Neuronal stem cell (in vitro differentiated cells): ENCODE results near the gene CAMK2B.
A peak's percentile ranks its signal among the peaks of the same experiment; 100 is the strongest.

Experiments
- DNase-seq: peaks from one replicate; pipeline ENCODE4 v3.0.0-alpha.2; 2013; ENCODE audit warnings: low spot score
- H2AFZ ChIP-seq: one replicate; pipeline ENCODE4 v1.6.1; 2013; ENCODE audit warnings: mild to moderate bottlenecking, low read length, inconsistent platforms
- H2AK5ac ChIP-seq: 2 replicates; pipeline ENCODE4 v1.6.1; 2013; ENCODE audit warnings: low read depth, mild to moderate bottlenecking, inconsistent platforms, low read length, moderate library complexity, mixed read lengths
- H2BK120ac ChIP-seq: 2 replicates; pipeline ENCODE4 v1.6.1; 2013; ENCODE audit warnings: low read depth, mild to moderate bottlenecking, inconsistent platforms, low read length, moderate library complexity, mixed read lengths
- H2BK12ac ChIP-seq: one replicate; pipeline ENCODE4 v1.6.1; 2013; ENCODE audit warnings: low read length, inconsistent platforms
- H2BK15ac ChIP-seq: 2 replicates; pipeline ENCODE4 v1.6.1; 2013; ENCODE audit warnings: mild to moderate bottlenecking, low read length, inconsistent platforms, mixed read lengths
- H2BK5ac ChIP-seq: one replicate; pipeline ENCODE4 v1.6.1; 2013; ENCODE audit warnings: inconsistent platforms, mild to moderate bottlenecking, low read length, moderate library complexity
- H3K14ac ChIP-seq: one replicate; pipeline ENCODE4 v1.6.1; 2013; ENCODE audit warnings: low read length, inconsistent platforms
- H3K18ac ChIP-seq: 2 replicates; pipeline ENCODE4 v1.6.1; 2013; ENCODE audit warnings: low read length, inconsistent platforms
- H3K23ac ChIP-seq: 2 replicates; pipeline ENCODE4 v1.6.1; 2013; ENCODE audit warnings: low read depth, mild to moderate bottlenecking, mixed read lengths, low read length, inconsistent platforms; ENCODE audit not compliant: poor library complexity
- H3K27ac ChIP-seq: replicated peaks from 3 replicates; pipeline ENCODE4 v1.5.1; 2013; ENCODE audit warnings: low read length, inconsistent platforms
- H3K27me3 ChIP-seq, 3 experiments: 2 replicates each; pipeline ENCODE4 v1.6.1; 2013; ENCODE audit warnings: low read length in 3 of 3, mild to moderate bottlenecking in 2 of 3, inconsistent platforms in 1 of 3, low read depth in 1 of 3, mixed read lengths in 1 of 3, moderate library complexity in 1 of 3; ENCODE audit not compliant: control insufficient read depth in 3 of 3, insufficient read depth in 3 of 3
- H3K36me3 ChIP-seq, 2 donors: replicated peaks in 1 of 2; 2 replicates each; pipeline ENCODE4 v1.6.1; 2013; ENCODE audit warnings: low read length in 2 of 2; ENCODE audit not compliant: control insufficient read depth in 2 of 2, insufficient read depth in 2 of 2
- H3K4ac ChIP-seq: 2 replicates; pipeline ENCODE4 v1.6.1; 2013; ENCODE audit warnings: inconsistent platforms, mild to moderate bottlenecking, low read length, moderate library complexity
- H3K4me1 ChIP-seq, 2 donors: 1 replicate in 1 of 2; 2 replicates in 1 of 2; pipeline ENCODE4 v1.6.1; 2013; ENCODE audit warnings: low read length in 2 of 2, low read depth in 1 of 2; ENCODE audit not compliant: control insufficient read depth in 2 of 2, insufficient read depth in 1 of 2
- H3K4me2 ChIP-seq: one replicate; pipeline ENCODE4 v1.6.1; 2013; ENCODE audit warnings: mild to moderate bottlenecking, low read length, inconsistent platforms; ENCODE audit not compliant: insufficient read depth, poor library complexity, severe bottlenecking
- H3K4me3 ChIP-seq, 2 donors: 2 replicates each; pipeline ENCODE4 v1.5.1; 2013; ENCODE audit warnings: low read length in 2 of 2, mild to moderate bottlenecking in 2 of 2, inconsistent platforms in 1 of 2, moderate library complexity in 1 of 2
- H3K79me1 ChIP-seq: one replicate; pipeline ENCODE4 v1.6.1; 2013; ENCODE audit warnings: low read depth, mild to moderate bottlenecking, inconsistent platforms, low read length, moderate library complexity
- H3K9ac ChIP-seq: one replicate; pipeline ENCODE4 v1.6.1; 2013; ENCODE audit warnings: mild to moderate bottlenecking, low read depth, low read length, inconsistent platforms; ENCODE audit not compliant: poor library complexity
- H3K9me3 ChIP-seq, 2 donors: replicated peaks in 1 of 2; 2 replicates each; pipeline versions ENCODE3 to v1.6.1; 2013; ENCODE audit warnings: low read length in 2 of 2, mild to moderate bottlenecking in 2 of 2, inconsistent platforms in 1 of 2, low read depth in 1 of 2, mixed read lengths in 1 of 2, moderate library complexity in 1 of 2; ENCODE audit not compliant: control insufficient read depth in 2 of 2, insufficient read depth in 1 of 2
- H4K8ac ChIP-seq: one replicate; pipeline ENCODE4 v1.6.1; 2013; ENCODE audit warnings: low read depth, mild to moderate bottlenecking, inconsistent platforms, low read length, moderate library complexity
- H4K91ac ChIP-seq: one replicate; pipeline ENCODE4 v1.6.1; 2013; ENCODE audit warnings: low read length, low read depth, mild to moderate bottlenecking, inconsistent platforms; ENCODE audit not compliant: poor library complexity
- WGBS, 2 donors: extraction: QIAGEN DNeasy Blood & Tissue Kit; methylation state at CpG; one replicate each; pipeline ENCODE4 v1.1.7; 2013; ENCODE audit warnings: missing lambda C conversion rate in 2 of 2, mixed read lengths in 1 of 2; ENCODE audit not compliant: insufficient read length in 2 of 2, insufficient replicate concordance in 1 of 2; ENCODE audit errors: extremely low coverage in 2 of 2; 5-methylcytosine and 5-hydroxymethylcytosine counted together

CAMK2B gene

GRCh38 chr7:44195889-44196288 lies 129.5 kb downstream of the CAMK2B start:
- Histone ChIP-seq H2BK12ac (no peak overlapping the region), H3K4ac (no peak overlapping the region), H3K4me2 (no peak overlapping the region), H3K9ac (no peak overlapping the region), H3K4me1 (no peaks in the 10 kb centered on the region), H3K36me3 (no peaks in the 10 kb centered on the region), H3K23ac (no peak overlapping the region), H2AK5ac (no peak overlapping the region), H3K9me3 (no peaks in the 10 kb centered on the region), H3K18ac (no peak overlapping the region), H3K27ac (no peak overlapping the region), H2BK120ac (no peak overlapping the region), H3K27me3 (peaks cover 0 to 5% (median 0%) of the 10 kb centered on the region in 3 experiments), H2BK5ac (no peak overlapping the region), H2AFZ (no peak overlapping the region), H3K14ac (no peak overlapping the region), H3K79me1 (no peaks in the 10 kb centered on the region), H2BK15ac (no peak overlapping the region), H4K91ac (no peak overlapping the region), H3K4me3 (no peak overlapping the region), H4K8ac (no peak overlapping the region)
- no peak for DNase-seq
- WGBS, 2 donors, result no CpG with 5 or more reads among the region's 1 CpG

DNA sequence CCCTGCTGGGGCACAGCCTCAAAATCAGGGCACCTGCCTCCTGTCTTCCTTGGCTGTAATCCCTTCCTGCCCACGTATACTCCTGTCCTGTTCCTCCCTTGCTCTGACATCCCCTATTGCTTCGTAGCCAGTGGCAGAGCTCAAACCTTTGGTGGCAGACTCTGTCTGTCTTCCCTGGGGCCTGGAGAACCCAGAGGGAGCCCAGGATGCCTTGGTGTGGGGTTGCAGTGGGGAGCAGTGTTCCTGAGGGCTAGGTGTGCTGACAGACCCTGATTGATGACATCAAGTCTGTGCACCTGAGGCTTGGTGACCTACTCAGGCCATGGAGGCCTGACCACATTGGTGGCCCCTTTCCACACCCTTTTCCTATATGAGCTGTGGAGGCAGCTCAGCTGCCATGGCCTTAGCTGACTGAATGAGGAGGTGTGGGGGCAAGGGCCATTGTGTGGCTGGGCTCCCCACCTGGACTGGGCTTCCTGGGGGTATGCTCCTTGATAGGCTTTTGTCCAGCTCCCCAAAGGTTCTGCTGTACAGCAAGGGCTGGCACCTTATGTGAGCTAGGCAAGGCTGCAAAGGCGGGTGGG lies 130.7 kb downstream of the CAMK2B start:
- H3K9me3 ChIP-seq, result no peaks in the 10 kb centered on the region
- H3K36me3 ChIP-seq, result no peaks in the 10 kb centered on the region
- H2BK5ac ChIP-seq, result no peak overlapping the region
- no peak overlapping the region for H3K4me2 ChIP-seq
- no peak overlapping the region for H3K4ac ChIP-seq
- DNase-seq, result no peak
- no peak overlapping the region for H2BK15ac ChIP-seq
- H3K27ac ChIP-seq, result no peak overlapping the region
- H3K79me1 ChIP-seq, result no peaks in the 10 kb centered on the region
- no peak overlapping the region for H2AFZ ChIP-seq
- no peak overlapping the region for H3K14ac ChIP-seq
- H4K8ac ChIP-seq, result no peak overlapping the region
- no peak overlapping the region for H4K91ac ChIP-seq
- no peak overlapping the region for H2BK12ac ChIP-seq
- H3K4me3 ChIP-seq, result no peak overlapping the region
- H2BK120ac ChIP-seq, result no peak overlapping the region
- no peak overlapping the region for H3K9ac ChIP-seq
- H3K27me3 ChIP-seq, result peaks cover 0 to 5% (median 0%) of the 10 kb centered on the region in 3 experiments
- WGBS, 2 donors, result no CpG with 5 or more reads among the region's 3 CpGs
- no peaks in the 10 kb centered on the region for H3K4me1 ChIP-seq
- H3K23ac ChIP-seq, result peak overlapping the region; percentile 56
- peak overlapping the region; percentile 32 for H2AK5ac ChIP-seq
- no peak overlapping the region for H3K18ac ChIP-seq

- no peaks in the 10 kb centered on the region for H3K79me1 ChIP-seq
- no peaks in the 10 kb centered on the region for H3K9me3 ChIP-seq
- H3K4me3 ChIP-seq, result no peak overlapping the region
- no peak overlapping the region for H2BK15ac ChIP-seq
- H3K4me2 ChIP-seq, result no peak overlapping the region
- H3K4ac ChIP-seq, result no peak overlapping the region
- H3K9ac ChIP-seq, result no peak overlapping the region
- H3K36me3 ChIP-seq, result no peaks in the 10 kb centered on the region
- H3K27me3 ChIP-seq, result peaks cover 0 to 5% (median 0%) of the 10 kb centered on the region in 3 experiments
- H2AK5ac ChIP-seq, result peak overlapping the region; percentile 32
- H2BK12ac ChIP-seq, result no peak overlapping the region
- no peak overlapping the region for H2BK5ac ChIP-seq
- no peak overlapping the region for H2AFZ ChIP-seq
- no peak overlapping the region for H2BK120ac ChIP-seq
- DNase-seq, result no peak
- no peak overlapping the region for H4K8ac ChIP-seq
- no peak overlapping the region for H3K14ac ChIP-seq
- H3K27ac ChIP-seq, result no peak overlapping the region
- no CpG with 5 or more reads among the region's 2 CpGs for WGBS, 2 donors
- H3K23ac ChIP-seq, result no peak overlapping the region
- no peak overlapping the region for H3K18ac ChIP-seq
- no peak overlapping the region for H4K91ac ChIP-seq
- H3K4me1 ChIP-seq, result peaks cover 0 to 4% of the 10 kb centered on the region in 2 donors
Observed at GRCh38 chr7:44194069-44194468, 131.3 kb downstream of the CAMK2B start.

GRCh38 chr7:44193011-44193802 lies 132.2 kb downstream of the CAMK2B start:
- Histone ChIP-seq H4K91ac (no peak overlapping the region), H3K9ac (no peak overlapping the region), H2AK5ac (no peak overlapping the region), H3K4me3 (no peak overlapping the region), H3K23ac (no peak overlapping the region), H3K4me1 (peaks cover 0 to 8% of the 10 kb centered on the region in 2 donors), H3K36me3 (no peaks in the 10 kb centered on the region), H2BK5ac (no peak overlapping the region), H3K27ac (no peak overlapping the region), H2BK120ac (no peak overlapping the region), H3K4ac (no peak overlapping the region), H3K14ac (no peak overlapping the region), H3K18ac (no peak overlapping the region), H4K8ac (no peak overlapping the region), H2BK12ac (no peak overlapping the region), H3K27me3 (peaks cover 0 to 8% (median 0%) of the 10 kb centered on the region in 3 experiments), H3K4me2 (no peak overlapping the region), H3K9me3 (no peaks in the 10 kb centered on the region), H3K79me1 (no peaks in the 10 kb centered on the region), H2BK15ac (no peak overlapping the region), H2AFZ (peak overlapping the region; percentile 8)
- WGBS, 2 donors, result no CpG with 5 or more reads among the region's 7 CpGs
- no peak for DNase-seq
